Measurements from ENCODE around the gene OR8B4.

DNA sequence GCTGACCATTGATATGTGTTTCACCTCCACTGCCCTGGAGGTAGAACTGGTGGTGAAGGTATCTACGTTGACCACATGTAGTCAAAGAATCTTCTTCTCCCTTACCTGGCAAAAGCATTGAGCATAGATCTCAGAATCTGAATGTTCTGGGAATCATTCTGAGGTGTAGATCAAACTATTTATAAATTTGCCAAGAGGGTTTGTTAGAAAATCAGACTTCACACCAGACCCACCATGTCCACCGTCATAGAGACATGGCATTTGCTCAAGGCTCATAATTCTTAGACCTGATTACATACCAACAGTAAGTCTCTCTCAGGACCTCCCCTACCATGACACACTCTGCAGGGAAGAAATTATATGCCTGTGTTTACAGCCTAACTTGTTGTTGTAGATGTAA is 40.3 kb downstream of the OR8B4 start, which contains the start of gene OR8B2:
- TF ChIP-seq POLR2A (IDR thresholded peaks at IDR 0.05) (no peak), CTCF (IDR thresholded peaks at IDR 0.05) (no peak)

All from ovary (tissue), 3 donors.